B cell (primary cell): ENCODE data around the gene SHOX.

ENCODE experiments used
- CTCF ChIP-seq: fragments of 200-600 bp; IDR thresholded peaks from one replicate; pipeline ENCODE4 v1.8.0; 2022; ENCODE audit warnings: antibody characterized with exemption, mild to moderate bottlenecking
- EZH2 ChIP-seq: IDR thresholded peaks from 2 replicates; pipeline ENCODE4 v1.6.1; 2012; ENCODE audit warnings: borderline replicate concordance, low read depth, mild to moderate bottlenecking, moderate library complexity, low read length; ENCODE audit not compliant: insufficient read depth, poor library complexity, severe bottlenecking

DNA sequence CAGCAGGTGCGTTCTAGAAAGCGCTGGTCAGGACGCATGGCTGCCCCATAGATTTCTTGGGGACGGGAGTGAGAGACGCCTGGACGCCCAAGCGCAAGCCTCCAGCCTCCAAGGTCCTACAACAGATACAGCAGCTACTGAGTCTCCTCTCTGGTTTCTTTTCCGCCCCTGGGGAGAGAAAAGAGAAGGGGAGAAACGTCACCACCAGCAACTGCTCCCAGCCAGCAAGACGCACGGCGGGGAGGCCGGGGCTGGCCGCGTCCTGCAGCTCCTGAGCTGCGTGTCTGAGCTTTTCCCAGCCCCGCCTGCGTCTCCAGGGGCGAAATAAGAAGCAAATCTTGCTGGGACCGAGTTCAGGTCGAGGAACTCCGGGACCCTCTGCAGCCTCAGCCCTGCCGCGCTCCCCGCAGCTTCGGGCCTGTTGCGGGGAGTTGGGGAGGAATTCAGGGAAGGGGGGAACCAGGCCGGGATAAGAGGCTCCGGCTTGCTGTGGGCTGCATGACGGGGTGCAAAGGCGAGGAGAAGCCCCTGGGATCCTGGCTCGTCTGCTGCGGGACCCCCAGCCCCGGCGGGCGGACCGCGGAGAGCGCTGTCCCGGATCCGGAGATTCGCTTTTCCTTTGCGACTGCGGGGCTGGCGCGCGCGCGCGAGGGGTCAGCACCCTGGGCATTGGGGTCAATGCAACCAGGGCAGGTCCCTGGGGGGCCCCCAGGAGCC lies 6.8 kb upstream of the SHOX start:
- TF ChIP-seq CTCF (no peak), EZH2 (no peak)
